Neural progenitor cell (in vitro differentiated cells): ENCODE results near the gene TP53I13.
A peak's percentile ranks its signal among the peaks of the same experiment; 100 is the strongest.

ENCODE experiments used
- CTCF ChIP-seq: fragments of 200-600 bp; sonication (generic); IDR thresholded peaks from 2 replicates; pipeline ENCODE4 v1.5.1; 2017; ENCODE audit warnings: antibody characterized with exemption, mild to moderate bottlenecking
- EZH2 ChIP-seq: fragments of 200-600 bp; sonication (generic); IDR thresholded peaks from 2 replicates; pipeline ENCODE4 v1.6.1; 2017; ENCODE audit warnings: antibody characterized with exemption, mild to moderate bottlenecking, moderate library complexity
- EZH2phosphoT487 ChIP-seq: fragments of 200-600 bp; sonication (generic); IDR thresholded peaks from 2 replicates; pipeline ENCODE4 v1.6.1; 2017; ENCODE audit warnings: antibody characterized with exemption

- TF ChIP-seq CTCF (peak; percentile 76), EZH2 (no peak), EZH2phosphoT487 (no peak)
Observed at GRCh38 chr17:29617125-29617480, 48.6 kb downstream of the TP53I13 start.
